ENCODE measurements around the gene SEC14L3. TPM values are rescaled to one million over a fixed set of nuclear protein-coding genes. Genes with fewer than 3 reads are reported as not detected.

The SEC14L3 gene
- total RNA-seq, 1 experiment from 2014 or later, result not detected

- H3K4me1 Mint-ChIP-seq (ENCODE audit: low read depth, unreplicated experiment), result no peaks in the 10 kb centered on the region
- H3K9me3 Mint-ChIP-seq (ENCODE audit: low read depth, unreplicated experiment), result no peaks in the 10 kb centered on the region
- H3K27me3 Mint-ChIP-seq (ENCODE audit: unreplicated experiment), result peaks cover 25% of the 10 kb centered on the region
- no peaks in the 10 kb centered on the region for H3K36me3 Mint-ChIP-seq (ENCODE audit: insufficient read depth, unreplicated experiment)
- DNase-seq, result no peak
- CTCF ChIA-PET, result no interaction called here
- TF ChIP-seq CTCF (IDR thresholded peaks at IDR 0.05; ENCODE audit: unreplicated experiment), result no peak
- intact Hi-C loops (cut with micrococcal nuclease; ENCODE audit: unreplicated experiment), result no loop called here
- no peak overlapping the region for H3K27ac Mint-ChIP-seq (ENCODE audit: unreplicated experiment)
- no TSS peak for BruUV-seq (replicated peaks)
- no peak overlapping the region for H3K4me3 Mint-ChIP-seq (ENCODE audit: low read depth, unreplicated experiment)
Measured at GRCh38 chr22:30495041-30495784, 23.4 kb upstream of the SEC14L3 start.

- no peak overlapping the region for H3K27ac Mint-ChIP-seq (ENCODE audit: unreplicated experiment)
- no peak overlapping the region for H3K4me3 Mint-ChIP-seq (ENCODE audit: low read depth, unreplicated experiment)
- no peak for TF ChIP-seq CTCF (IDR thresholded peaks at IDR 0.05; ENCODE audit: unreplicated experiment)
- no peaks in the 10 kb centered on the region for H3K9me3 Mint-ChIP-seq (ENCODE audit: low read depth, unreplicated experiment)
- BruUV-seq (replicated peaks), result no TSS peak
- intact Hi-C loops (cut with micrococcal nuclease; ENCODE audit: unreplicated experiment), result no loop called here
- peaks cover 2% of the 10 kb centered on the region for H3K4me1 Mint-ChIP-seq (ENCODE audit: low read depth, unreplicated experiment)
- no peaks in the 10 kb centered on the region for H3K36me3 Mint-ChIP-seq (ENCODE audit: insufficient read depth, unreplicated experiment)
- DNase-seq, result no peak
- H3K27me3 Mint-ChIP-seq (ENCODE audit: unreplicated experiment), result peaks cover 25% of the 10 kb centered on the region
- CTCF ChIA-PET, result no interaction called here
Measured at GRCh38 chr22:30492144-30492543, 20.3 kb upstream of the SEC14L3 start.

GRCh38 chr22:30491381-30491780 is 19.6 kb upstream of the SEC14L3 start:
- Mint-ChIP-seq H3K4me1 (ENCODE audit: low read depth, unreplicated experiment) (peaks cover 8% of the 10 kb centered on the region), H3K27me3 (ENCODE audit: unreplicated experiment) (peaks cover 25% of the 10 kb centered on the region), H3K9me3 (ENCODE audit: low read depth, unreplicated experiment) (no peaks in the 10 kb centered on the region), H3K4me3 (ENCODE audit: low read depth, unreplicated experiment) (no peak overlapping the region), H3K27ac (ENCODE audit: unreplicated experiment) (no peak overlapping the region), H3K36me3 (ENCODE audit: insufficient read depth, unreplicated experiment) (no peaks in the 10 kb centered on the region)
- CTCF ChIA-PET, result no interaction called here
- no TSS peak for BruUV-seq (replicated peaks)
- intact Hi-C loops (cut with micrococcal nuclease; ENCODE audit: unreplicated experiment), result no loop called here
- no peak for DNase-seq
- TF ChIP-seq CTCF (IDR thresholded peaks at IDR 0.05; ENCODE audit: unreplicated experiment), result no peak

GRCh38 chr22:30490399-30490798 is 18.6 kb upstream of the SEC14L3 start:
- intact Hi-C loops (cut with micrococcal nuclease; ENCODE audit: unreplicated experiment), result no loop called here
- H3K4me3 Mint-ChIP-seq (ENCODE audit: low read depth, unreplicated experiment), result no peak overlapping the region
- H3K4me1 Mint-ChIP-seq (ENCODE audit: low read depth, unreplicated experiment), result peaks cover 16% of the 10 kb centered on the region
- no peaks in the 10 kb centered on the region for H3K36me3 Mint-ChIP-seq (ENCODE audit: insufficient read depth, unreplicated experiment)
- no peak for TF ChIP-seq CTCF (IDR thresholded peaks at IDR 0.05; ENCODE audit: unreplicated experiment)
- no peak overlapping the region for H3K27ac Mint-ChIP-seq (ENCODE audit: unreplicated experiment)
- H3K27me3 Mint-ChIP-seq (ENCODE audit: unreplicated experiment), result peaks cover 17% of the 10 kb centered on the region
- CTCF ChIA-PET, result no interaction called here
- no peak for DNase-seq
- BruUV-seq (replicated peaks), result no TSS peak
- no peaks in the 10 kb centered on the region for H3K9me3 Mint-ChIP-seq (ENCODE audit: low read depth, unreplicated experiment)
